Measurements from ENCODE around the gene PRMT7.

The PRMT7 gene

GRCh38 chr16:68400924-68401460, 90.2 kb downstream of the PRMT7 start:
- no peaks in the 10 kb centered on the region for H3K27me3 ChIP-seq (replicated peaks in 2 of 5; ENCODE audit: control insufficient read depth in 4 of 5, insufficient read depth in 5 of 5, low read length in 4 of 5)
- no peak overlapping the region for H3K4me3 ChIP-seq (ENCODE audit: control insufficient read depth in 1 of 7, extremely low read depth in 1 of 7, insufficient read depth in 4 of 7, low read depth in 2 of 7, low read length in 6 of 7)
- 57% methylated on average over 4 of the region's 5 CpGs for WGBS (ENCODE audit: insufficient coverage)
- ChIA-PET CTCF (interaction anchor here (0.9 to 6.9 kb wide), 3 partner anchors 12 to 109 kb away, joined by 3 to 49 read pairs (median 6); no protein-coding TSS in a partner anchor), POLR2A (interaction anchor here (2.0 kb wide), 1 partner anchor 31 kb away, joined by 5 read pairs; no protein-coding TSS in a partner anchor)
- no peak for DNase-seq
- no peak overlapping the region for H3K27ac ChIP-seq (ENCODE audit: insufficient read depth in 1 of 2, low read depth in 1 of 2, low read length in 2 of 2, poor library complexity in 1 of 2, severe bottlenecking in 2 of 2)
- no peaks in the 10 kb centered on the region for H3K36me3 ChIP-seq (ENCODE audit: control insufficient read depth in 4 of 4, insufficient read depth in 4 of 4, low read length in 3 of 4)
- H3K4me1 ChIP-seq (ENCODE audit: control extremely low read depth in 1 of 4, control insufficient read depth in 4 of 4, insufficient read depth in 4 of 4, low read length in 3 of 4) = peaks cover 0 to 2% (median 0%) of the 10 kb centered on the region in 4 experiments
- no peaks in the 10 kb centered on the region for H3K9me3 ChIP-seq (ENCODE audit: control extremely low read depth in 1 of 5, control insufficient read depth in 4 of 5, insufficient read depth in 2 of 5, low read depth in 1 of 5, low read length in 4 of 5)

GRCh38 chr16:68401871-68402747, 91.3 kb downstream of the PRMT7 start:
- POLR2A ChIA-PET = interaction anchor here (2.0 kb wide), 1 partner anchor 32 kb away, joined by 5 read pairs; no protein-coding TSS in a partner anchor
- no peak overlapping the region for H3K4me3 ChIP-seq (ENCODE audit: control insufficient read depth in 1 of 7, extremely low read depth in 1 of 7, insufficient read depth in 4 of 7, low read depth in 2 of 7, low read length in 6 of 7)
- no peak for DNase-seq
- CTCF ChIA-PET = no interaction called here
- H3K27me3 ChIP-seq (replicated peaks in 2 of 5; ENCODE audit: control insufficient read depth in 4 of 5, insufficient read depth in 5 of 5, low read length in 4 of 5) = no peaks in the 10 kb centered on the region
- 88% methylated on average over 8 of the region's 13 CpGs for WGBS (ENCODE audit: insufficient coverage)
- peaks cover 0 to 2% (median 0%) of the 10 kb centered on the region in 4 experiments for H3K4me1 ChIP-seq (ENCODE audit: control extremely low read depth in 1 of 4, control insufficient read depth in 4 of 4, insufficient read depth in 4 of 4, low read length in 3 of 4)
- H3K36me3 ChIP-seq (ENCODE audit: control insufficient read depth in 4 of 4, insufficient read depth in 4 of 4, low read length in 3 of 4) = no peaks in the 10 kb centered on the region
- no peaks in the 10 kb centered on the region for H3K9me3 ChIP-seq (ENCODE audit: control extremely low read depth in 1 of 5, control insufficient read depth in 4 of 5, insufficient read depth in 2 of 5, low read depth in 1 of 5, low read length in 4 of 5)
- H3K27ac ChIP-seq (ENCODE audit: insufficient read depth in 1 of 2, low read depth in 1 of 2, low read length in 2 of 2, poor library complexity in 1 of 2, severe bottlenecking in 2 of 2) = no peak overlapping the region

DNA sequence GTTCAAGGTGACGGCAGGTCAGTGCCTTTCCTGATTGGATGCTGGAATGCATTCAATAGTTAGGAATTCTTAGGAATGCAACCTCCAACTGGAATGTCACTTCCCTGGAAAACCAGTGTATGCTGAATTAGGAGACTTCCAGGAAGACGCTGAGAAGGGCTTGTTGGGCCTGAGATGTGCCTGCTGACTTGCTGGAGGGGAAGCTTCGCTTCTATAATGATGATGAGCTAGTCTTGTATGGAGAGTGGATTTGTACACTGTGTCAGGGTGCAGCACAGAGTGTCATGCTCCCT, 91.9 kb downstream of the PRMT7 start:
- Histone ChIP-seq H3K4me3 (ENCODE audit: control insufficient read depth in 1 of 7, extremely low read depth in 1 of 7, insufficient read depth in 4 of 7, low read depth in 2 of 7, low read length in 6 of 7) (no peak overlapping the region), H3K4me1 (ENCODE audit: control extremely low read depth in 1 of 4, control insufficient read depth in 4 of 4, insufficient read depth in 4 of 4, low read length in 3 of 4) (peaks cover 0 to 2% (median 0%) of the 10 kb centered on the region in 4 experiments), H3K27me3 (replicated peaks in 2 of 5; ENCODE audit: control insufficient read depth in 4 of 5, insufficient read depth in 5 of 5, low read length in 4 of 5) (no peaks in the 10 kb centered on the region), H3K36me3 (ENCODE audit: control insufficient read depth in 4 of 4, insufficient read depth in 4 of 4, low read length in 3 of 4) (no peaks in the 10 kb centered on the region), H3K27ac (ENCODE audit: insufficient read depth in 1 of 2, low read depth in 1 of 2, low read length in 2 of 2, poor library complexity in 1 of 2, severe bottlenecking in 2 of 2) (no peak overlapping the region), H3K9me3 (ENCODE audit: control extremely low read depth in 1 of 5, control insufficient read depth in 4 of 5, insufficient read depth in 2 of 5, low read depth in 1 of 5, low read length in 4 of 5) (no peaks in the 10 kb centered on the region)
- ChIA-PET POLR2A (no interaction called here), CTCF (no interaction called here)
- no peak for DNase-seq
- WGBS (ENCODE audit: insufficient coverage) = 98% methylated on average over 3 of the region's 3 CpGs

GRCh38 chr16:68403177-68403576, 92.4 kb downstream of the PRMT7 start:
- H3K4me3 ChIP-seq (ENCODE audit: control insufficient read depth in 1 of 7, extremely low read depth in 1 of 7, insufficient read depth in 4 of 7, low read depth in 2 of 7, low read length in 6 of 7) = no peak overlapping the region
- CTCF ChIA-PET = no interaction called here
- DNase-seq = no peak
- no peaks in the 10 kb centered on the region for H3K27me3 ChIP-seq (replicated peaks in 2 of 5; ENCODE audit: control insufficient read depth in 4 of 5, insufficient read depth in 5 of 5, low read length in 4 of 5)
- no peak overlapping the region for H3K27ac ChIP-seq (ENCODE audit: insufficient read depth in 1 of 2, low read depth in 1 of 2, low read length in 2 of 2, poor library complexity in 1 of 2, severe bottlenecking in 2 of 2)
- no CpG with 5 or more reads among the region's 1 CpG for WGBS (ENCODE audit: insufficient coverage)
- POLR2A ChIA-PET = no interaction called here
- H3K36me3 ChIP-seq (ENCODE audit: control insufficient read depth in 4 of 4, insufficient read depth in 4 of 4, low read length in 3 of 4) = no peaks in the 10 kb centered on the region
- no peaks in the 10 kb centered on the region for H3K9me3 ChIP-seq (ENCODE audit: control extremely low read depth in 1 of 5, control insufficient read depth in 4 of 5, insufficient read depth in 2 of 5, low read depth in 1 of 5, low read length in 4 of 5)
- H3K4me1 ChIP-seq (ENCODE audit: control extremely low read depth in 1 of 4, control insufficient read depth in 4 of 4, insufficient read depth in 4 of 4, low read length in 3 of 4) = peaks cover 0 to 2% (median 0%) of the 10 kb centered on the region in 4 experiments

- 97% methylated on average over 3 of the region's 3 CpGs for WGBS (ENCODE audit: insufficient coverage)
- no peak overlapping the region for H3K4me3 ChIP-seq (ENCODE audit: control insufficient read depth in 1 of 7, extremely low read depth in 1 of 7, insufficient read depth in 4 of 7, low read depth in 2 of 7, low read length in 6 of 7)
- no peaks in the 10 kb centered on the region for H3K9me3 ChIP-seq (ENCODE audit: control extremely low read depth in 1 of 5, control insufficient read depth in 4 of 5, insufficient read depth in 2 of 5, low read depth in 1 of 5, low read length in 4 of 5)
- H3K36me3 ChIP-seq (ENCODE audit: control insufficient read depth in 4 of 4, insufficient read depth in 4 of 4, low read length in 3 of 4) = no peaks in the 10 kb centered on the region
- peaks cover 0 to 2% (median 0%) of the 10 kb centered on the region in 4 experiments for H3K4me1 ChIP-seq (ENCODE audit: control extremely low read depth in 1 of 4, control insufficient read depth in 4 of 4, insufficient read depth in 4 of 4, low read length in 3 of 4)
- no peak for DNase-seq
- ChIA-PET CTCF (interaction anchor here (0.7 kb wide), 1 partner anchor 16 kb away, joined by 3 read pairs; no protein-coding TSS in a partner anchor), POLR2A (no interaction called here)
- H3K27me3 ChIP-seq (replicated peaks in 2 of 5; ENCODE audit: control insufficient read depth in 4 of 5, insufficient read depth in 5 of 5, low read length in 4 of 5) = no peaks in the 10 kb centered on the region
- no peak overlapping the region for H3K27ac ChIP-seq (ENCODE audit: insufficient read depth in 1 of 2, low read depth in 1 of 2, low read length in 2 of 2, poor library complexity in 1 of 2, severe bottlenecking in 2 of 2)
These were observed 92.9 kb downstream of the PRMT7 start for GRCh38 chr16:68403704-68404103.

DNA sequence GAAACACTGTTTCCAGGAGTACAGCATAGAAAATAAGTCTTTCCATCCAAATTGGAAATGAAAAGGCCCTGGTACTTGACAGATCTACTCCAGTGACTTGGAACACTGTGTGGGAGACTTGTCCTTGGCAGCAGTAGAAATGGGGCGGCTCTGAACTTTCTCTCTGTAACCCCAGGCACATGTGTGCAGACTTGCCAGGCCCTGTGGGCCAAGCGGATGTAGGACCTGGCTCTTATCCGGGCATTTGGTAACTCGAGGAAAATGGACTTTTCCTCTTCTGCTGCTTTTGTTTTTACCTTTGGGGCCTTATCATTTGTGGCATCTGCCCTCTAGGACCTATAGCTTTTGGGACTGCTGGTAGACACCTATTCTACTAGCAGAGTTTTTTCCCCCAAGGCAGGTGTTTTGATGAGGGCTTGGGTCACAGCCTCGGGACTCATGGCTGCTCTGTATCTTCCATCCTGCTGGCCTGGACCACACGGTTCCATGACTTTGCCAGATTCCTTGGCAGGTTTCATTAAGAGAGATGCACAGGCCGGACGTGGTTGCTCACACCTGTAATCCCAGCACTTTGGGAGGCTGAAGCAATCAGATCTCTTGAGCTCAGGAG, 94.0 kb downstream of the PRMT7 start:
- ChIA-PET POLR2A (no interaction called here), CTCF (interaction anchor here (1.2 to 4.3 kb wide), 4 partner anchors 9 to 41 kb away, joined by 3 to 31 read pairs (median 4); no protein-coding TSS in a partner anchor)
- Histone ChIP-seq H3K4me1 (ENCODE audit: control extremely low read depth in 1 of 4, control insufficient read depth in 4 of 4, insufficient read depth in 4 of 4, low read length in 3 of 4) (peaks cover 0 to 2% (median 0%) of the 10 kb centered on the region in 4 experiments), H3K27ac (ENCODE audit: insufficient read depth in 1 of 2, low read depth in 1 of 2, low read length in 2 of 2, poor library complexity in 1 of 2, severe bottlenecking in 2 of 2) (no peak overlapping the region), H3K36me3 (ENCODE audit: control insufficient read depth in 4 of 4, insufficient read depth in 4 of 4, low read length in 3 of 4) (no peaks in the 10 kb centered on the region), H3K27me3 (replicated peaks in 2 of 5; ENCODE audit: control insufficient read depth in 4 of 5, insufficient read depth in 5 of 5, low read length in 4 of 5) (no peaks in the 10 kb centered on the region), H3K9me3 (ENCODE audit: control extremely low read depth in 1 of 5, control insufficient read depth in 4 of 5, insufficient read depth in 2 of 5, low read depth in 1 of 5, low read length in 4 of 5) (no peaks in the 10 kb centered on the region), H3K4me3 (ENCODE audit: control insufficient read depth in 1 of 7, extremely low read depth in 1 of 7, insufficient read depth in 4 of 7, low read depth in 2 of 7, low read length in 6 of 7) (no peak overlapping the region)
- no peak for DNase-seq
- WGBS (ENCODE audit: insufficient coverage) = 82% methylated on average over 8 of the region's 8 CpGs
